A673 (cell line): ENCODE results near the gene PICALM.

Source experiments
- CTCF ChIP-seq: fragments of 300-800, 200-600 bp; sonication (generic); conservative IDR thresholded peaks from 2 replicates; pipeline ENCODE4 v1.5.1; 2017; ENCODE audit warnings: low read depth, mild to moderate bottlenecking, antibody characterized with exemption, low read length, moderate library complexity, mixed read lengths
- EZH2 ChIP-seq: fragments of 200-600 bp; sonication (generic); IDR thresholded peaks from 2 replicates; pipeline ENCODE4 v1.6.1; 2017; ENCODE audit warnings: borderline replicate concordance, low read depth, mild to moderate bottlenecking, mixed read lengths, antibody characterized with exemption, low read length; ENCODE audit not compliant: poor library complexity, severe bottlenecking

DNA sequence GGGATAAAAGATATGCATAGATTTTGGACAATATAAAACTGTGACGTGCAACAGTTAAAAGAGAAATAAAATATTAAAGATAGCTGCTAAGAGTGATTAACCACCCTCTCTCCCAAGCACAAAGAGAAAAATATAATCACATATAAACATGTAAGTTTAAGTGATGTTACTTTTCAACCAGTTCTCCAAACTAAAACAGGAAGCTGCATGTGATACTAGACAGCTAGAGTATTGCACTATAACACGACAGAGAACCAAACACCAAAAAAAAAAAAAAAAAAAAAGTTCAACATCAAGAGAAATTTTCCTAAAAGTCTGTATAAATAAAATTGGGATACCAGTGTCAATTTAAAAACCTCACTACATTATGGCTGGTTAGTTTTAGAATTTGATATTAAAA lies 79.1 kb downstream of the PICALM start:
- TF ChIP-seq CTCF (no peak), EZH2 (no peak)
